NCI-H1048 (cell line): Measurements from ENCODE around the gene ATP11C.
A peak's percentile ranks its signal among the peaks of the same experiment; 100 is the strongest.
"Not testable (repeated sequence)": the region's sequence is repeated elsewhere in the genome, so short reads cannot be mapped to it uniquely, and the experiment has no call there.

ENCODE experiments used
- DNase-seq: peaks from one replicate; lab custom pipeline; 2025; lab: John Stamatoyannopoulos, UW

Gene ATP11C

GRCh38 chrX:139932901-139933796 lies at the start of gene ATP11C:
TSS of gene ATP11C (minus strand) at chrX:139933053. CDS start at chrX:139932042, 1,011 bp downstream.
- peak; percentile 59 for DNase-seq

DNA sequence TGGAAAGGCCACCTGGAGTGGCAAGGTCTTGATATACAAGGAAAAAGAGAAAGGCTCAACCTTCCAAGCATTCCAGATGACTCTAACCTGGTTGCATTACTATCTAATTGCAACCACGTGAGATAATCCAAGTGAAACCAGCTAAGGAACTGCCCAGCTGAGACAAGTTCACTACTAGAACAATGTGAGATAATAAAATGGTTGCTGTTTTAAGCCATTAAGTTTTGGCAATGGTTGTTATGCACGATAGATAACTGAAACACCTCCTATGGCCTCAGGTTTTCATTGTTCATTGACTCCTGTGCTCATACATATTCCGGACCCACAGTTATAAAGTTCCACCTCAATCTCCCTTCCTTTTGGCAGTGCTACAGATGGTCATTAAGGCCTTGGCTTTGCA lies 41.6 kb upstream of the ATP11C start:
- DNase-seq, result no peak

DNA sequence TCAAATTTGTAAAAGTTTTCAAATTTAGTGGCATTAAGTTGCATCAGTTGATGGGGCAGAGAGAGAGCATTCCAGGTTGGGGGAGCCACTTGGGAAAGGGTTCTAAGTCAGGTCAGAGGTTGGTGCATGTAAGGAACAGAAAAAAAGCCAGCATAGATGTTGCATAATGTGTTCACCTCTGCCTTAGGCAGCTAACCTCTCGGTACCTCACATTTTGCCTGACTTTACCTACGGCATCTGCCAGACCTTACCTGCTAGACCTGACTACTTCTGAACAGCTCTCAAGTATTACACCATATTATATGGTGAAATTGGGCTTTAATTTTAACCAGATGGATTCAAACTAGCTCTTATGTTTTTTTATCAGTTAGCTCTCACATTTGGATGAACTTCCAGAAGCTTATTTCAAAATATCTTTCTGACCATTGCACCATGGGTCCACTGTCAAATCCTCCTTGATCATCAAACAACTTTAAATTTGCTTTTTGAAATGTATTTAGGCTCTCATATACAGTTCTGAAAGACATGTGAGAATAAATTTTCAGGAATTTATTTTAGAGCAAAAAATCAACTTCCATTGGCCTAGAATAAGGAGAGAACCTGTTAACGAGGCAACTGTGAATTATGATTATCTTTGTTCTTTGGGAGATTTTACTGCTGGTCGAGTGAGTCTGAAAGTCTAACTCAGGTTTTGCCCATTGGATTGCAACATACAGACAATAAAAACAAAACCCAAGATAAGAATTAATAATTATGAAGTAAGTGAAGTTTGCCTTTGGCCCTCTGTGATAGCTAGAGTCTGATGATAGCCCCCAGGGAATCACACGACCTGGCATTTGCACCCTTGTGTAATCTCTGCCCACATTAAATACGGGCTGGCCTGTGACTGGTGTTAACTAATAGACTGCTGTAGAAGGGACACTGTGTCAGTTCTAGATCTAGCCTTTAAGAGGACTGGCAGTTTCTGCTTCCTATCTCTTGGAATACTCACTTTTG lies 40.1 kb upstream of the ATP11C start:
- no peak for DNase-seq

DNA sequence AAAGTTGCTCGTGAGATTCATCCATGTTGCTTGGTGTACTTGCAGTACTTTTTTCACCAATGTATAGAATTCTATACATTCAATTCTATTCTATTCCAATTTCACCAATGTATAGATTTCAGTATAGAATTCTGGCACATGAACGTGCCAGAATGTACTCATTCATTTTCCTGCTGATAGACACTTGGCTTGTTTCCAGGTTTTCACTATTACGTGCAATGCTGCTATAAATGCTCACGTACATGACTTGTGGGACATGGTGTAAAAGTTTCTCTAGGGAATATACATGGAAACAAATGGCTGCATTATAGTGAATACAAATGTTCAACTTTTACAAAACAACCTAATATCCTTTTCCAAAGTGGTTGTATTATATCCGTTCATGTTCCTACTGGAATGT lies 39.3 kb upstream of the ATP11C start:
- DNase-seq, result no peak

- DNase-seq, result no peak
Observed at GRCh38 chrX:139971394-139971749, 38.5 kb upstream of the ATP11C start.

DNA sequence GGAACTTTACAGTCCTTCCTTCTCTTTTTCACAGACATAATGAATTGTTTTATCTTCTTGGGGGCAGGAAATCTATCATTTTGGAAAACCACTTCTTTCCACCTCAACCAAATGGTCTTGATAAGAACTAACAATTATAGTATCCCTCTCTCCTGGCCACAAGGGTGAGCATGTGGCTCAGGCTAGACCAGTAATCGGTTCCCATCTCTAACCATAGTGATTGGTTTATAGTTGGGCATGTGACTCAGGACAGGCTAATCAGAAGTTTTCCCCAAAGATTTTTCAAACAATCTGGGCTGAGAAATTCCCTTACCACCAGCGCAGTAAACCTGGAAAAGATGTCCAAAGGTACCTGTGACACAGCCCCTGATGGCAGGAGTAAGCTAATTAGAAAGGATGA lies 36.4 kb upstream of the ATP11C start:
- DNase-seq, result no peak

GRCh38 chrX:139967750-139968149 lies 34.9 kb upstream of the ATP11C start:
- DNase-seq, result no peak

- DNase-seq, result no peak
Observed at GRCh38 chrX:139967300-139967699, 34.4 kb upstream of the ATP11C start.

DNA sequence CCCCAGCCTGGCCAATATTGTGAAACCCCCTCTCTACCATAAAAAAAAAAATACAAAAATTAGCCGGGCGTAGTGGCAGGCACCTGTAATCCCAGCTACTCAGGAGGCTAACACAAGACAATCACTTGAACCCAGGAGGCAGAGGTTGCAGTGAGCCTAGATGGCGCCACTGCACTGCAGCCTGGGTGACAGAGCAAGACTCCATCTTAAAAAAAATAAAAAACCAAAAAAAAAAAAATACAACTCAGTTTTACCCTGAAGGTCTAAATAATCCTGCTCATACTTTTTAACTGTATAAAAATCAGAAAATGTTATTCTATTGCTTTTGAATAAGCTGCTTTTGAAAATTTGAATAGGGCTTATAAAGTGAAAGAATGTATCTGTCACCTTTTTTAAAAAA lies 33.3 kb upstream of the ATP11C start:
- not testable (repeated sequence) for DNase-seq

- no peak for DNase-seq
Observed at GRCh38 chrX:139965421-139965820, 32.6 kb upstream of the ATP11C start, which contains the start of gene CXorf66. TSS of gene CXorf66 (minus strand) at chrX:139965521. CDS start at chrX:139965496, 25 bp downstream.

GRCh38 chrX:139961091-139961490 lies 28.2 kb upstream of the ATP11C start:
- not testable (repeated sequence) for DNase-seq

DNA sequence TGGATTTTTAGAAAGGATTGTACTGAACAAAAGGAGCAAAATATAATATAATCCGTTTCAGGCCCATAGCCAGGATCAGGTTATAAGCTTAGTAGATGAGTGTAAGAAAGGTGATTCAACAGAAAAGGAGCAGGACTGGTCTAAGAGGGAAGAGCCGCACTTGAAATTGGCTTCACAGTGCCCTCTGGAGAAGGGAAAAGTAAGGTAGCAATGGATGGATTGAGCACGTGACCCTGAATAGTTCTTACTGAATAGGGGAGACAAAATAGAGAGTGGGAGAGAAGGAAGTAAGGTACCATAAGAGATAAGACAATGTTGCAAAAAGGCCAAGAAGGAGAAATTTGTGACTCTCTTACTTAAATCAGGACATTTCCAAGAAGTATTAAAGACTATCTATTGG lies 16.9 kb upstream of the ATP11C start:
- DNase-seq, result no peak

GRCh38 chrX:139945075-139945474 lies 12.2 kb upstream of the ATP11C start:
- DNase-seq, result no peak

DNA sequence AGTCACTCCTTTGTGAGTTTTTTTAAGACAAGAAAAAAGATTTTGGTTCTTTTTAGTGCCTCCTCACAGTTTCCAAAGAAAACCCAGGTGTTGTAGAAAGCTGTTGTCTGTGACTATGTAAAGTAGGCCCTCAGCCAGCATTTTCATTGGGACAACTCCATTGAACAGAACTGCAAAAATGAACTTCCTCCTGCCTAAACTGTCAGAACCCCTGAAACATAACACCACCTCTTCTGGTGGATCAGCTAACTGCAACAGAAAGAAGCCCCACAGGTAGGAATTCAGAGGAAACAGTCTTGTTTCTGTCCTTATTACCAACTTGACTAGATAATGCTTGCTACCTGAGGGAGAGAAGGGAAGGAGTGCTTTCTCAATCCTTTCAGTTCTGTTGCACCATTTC lies 3.4 kb upstream of the ATP11C start:
- no peak for DNase-seq

GRCh38 chrX:139933904-139934303 lies 1.1 kb upstream of the ATP11C start:
- no peak for DNase-seq

DNA sequence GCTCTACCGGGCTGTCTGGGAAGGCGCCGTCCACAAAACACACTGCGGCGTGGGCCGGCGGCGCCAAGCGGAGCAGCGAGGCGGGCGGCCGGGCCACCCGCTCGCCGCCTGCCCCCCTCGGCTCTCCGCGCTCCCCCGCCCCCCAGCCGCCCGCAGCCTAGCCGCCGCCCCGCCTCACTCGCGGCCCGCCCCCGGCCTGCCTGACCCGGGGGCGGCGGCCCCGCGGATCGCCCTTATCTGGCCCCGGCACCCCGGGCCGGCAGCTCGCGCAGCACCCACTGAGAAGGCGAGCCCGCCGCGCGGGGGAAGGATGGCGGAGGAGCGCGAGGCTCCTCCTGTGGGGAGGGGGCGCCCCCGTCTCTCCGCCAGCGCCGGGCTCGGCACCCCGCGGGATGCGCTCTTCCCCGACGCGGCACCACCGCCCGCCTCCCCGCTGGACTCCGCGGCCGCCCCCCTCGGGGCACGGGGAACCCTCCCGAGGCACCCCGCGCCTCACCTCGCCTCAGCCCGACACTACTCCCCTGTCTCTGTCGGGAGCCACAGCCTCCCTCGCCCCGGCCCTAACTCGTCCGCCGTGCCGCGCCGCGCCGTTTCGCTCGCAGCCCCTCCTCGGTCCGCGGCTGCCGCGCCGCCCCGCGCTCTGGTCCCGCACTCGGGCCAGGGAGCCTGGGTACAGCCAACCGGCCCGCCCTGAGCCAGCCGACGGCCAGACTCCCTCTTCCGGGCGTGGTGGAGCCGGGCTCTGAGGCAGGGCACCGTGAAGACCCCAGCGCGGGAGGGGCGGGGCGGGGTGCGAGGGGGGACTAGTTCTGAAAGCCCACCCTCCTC lies 566 bp downstream of the ATP11C start:
- peak; percentile 56 for DNase-seq

DNA sequence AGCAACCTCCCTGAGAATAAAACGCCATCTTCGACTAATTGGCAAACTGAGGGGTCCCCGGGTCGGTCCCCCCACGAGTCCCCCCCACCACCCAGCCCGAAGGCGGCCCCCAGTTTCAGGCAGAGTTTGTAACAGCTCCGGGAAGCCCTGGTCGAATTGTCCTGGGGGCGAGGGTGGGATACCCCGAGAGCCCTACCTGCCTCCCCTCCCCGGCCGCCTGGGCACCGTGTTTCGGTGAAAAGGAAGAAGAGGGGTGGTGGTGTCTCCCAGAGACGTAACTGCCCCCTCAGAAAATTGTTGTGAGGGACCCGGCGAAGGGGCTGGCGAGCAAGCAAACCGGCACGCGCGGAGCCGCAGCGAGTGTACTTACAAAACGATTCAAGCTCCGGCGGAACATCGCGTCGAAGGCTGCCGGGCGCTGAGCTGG lies 1.2 kb downstream of the ATP11C start:
- no peak for DNase-seq

DNA sequence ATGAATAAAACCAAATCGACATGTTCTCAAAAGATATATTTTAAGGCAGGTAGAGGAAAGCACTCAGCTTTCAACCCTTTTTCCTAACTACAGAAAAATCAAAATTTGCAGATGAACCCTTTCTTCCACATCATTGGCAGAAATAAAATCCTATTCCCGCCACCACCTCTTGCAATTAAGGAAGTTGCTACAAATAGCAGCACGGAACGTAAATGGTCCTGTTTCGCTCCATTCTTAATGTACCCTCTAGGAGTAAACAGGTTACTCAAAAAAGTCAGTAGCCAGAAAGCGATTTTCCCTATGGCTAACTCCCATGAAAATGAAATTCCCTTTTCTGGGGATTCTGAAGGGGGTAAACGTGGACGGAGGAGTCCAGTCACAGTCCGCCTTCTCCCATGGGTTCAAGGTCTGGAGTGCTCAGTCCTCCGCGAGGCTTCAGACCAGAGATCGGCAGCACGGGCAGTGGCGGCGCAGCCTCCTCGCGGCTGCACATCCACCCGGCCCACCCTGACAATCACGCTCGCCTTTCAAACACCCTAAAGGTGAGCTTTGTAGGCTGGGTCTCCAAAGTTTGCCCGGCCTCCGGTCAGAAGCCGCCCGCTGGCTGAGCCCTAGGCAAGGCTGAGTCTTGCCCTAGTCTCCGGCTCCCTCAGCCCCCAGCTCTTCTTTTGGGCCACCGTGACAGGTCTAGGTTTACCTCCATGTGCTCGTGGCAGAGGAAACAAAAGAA lies 1.8 kb downstream of the ATP11C start:
- DNase-seq, result no peak

GRCh38 chrX:139930401-139930800 lies 2.5 kb downstream of the ATP11C start:
- DNase-seq, result no peak

DNA sequence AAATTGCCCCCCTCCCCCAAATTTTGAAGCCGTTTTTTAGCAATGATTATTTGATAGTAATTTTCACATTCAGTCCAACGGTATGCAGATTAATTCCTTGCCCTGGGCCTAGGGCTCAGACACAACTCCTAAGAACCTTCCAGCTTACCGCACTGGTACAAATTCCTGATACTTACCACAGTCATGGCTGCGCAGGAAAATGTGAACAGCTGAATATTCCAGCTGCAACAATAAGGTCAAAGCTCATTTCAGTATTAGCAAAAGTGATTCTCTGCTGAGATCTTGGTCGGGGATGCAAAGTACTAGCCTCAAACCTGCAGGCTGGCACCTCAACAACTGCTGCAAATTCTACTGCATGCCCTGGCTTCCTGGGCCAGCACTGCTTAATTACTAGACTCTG lies 3.0 kb downstream of the ATP11C start:
- DNase-seq, result no peak

- DNase-seq, result no peak
Observed at GRCh38 chrX:139924696-139925095, 8.2 kb downstream of the ATP11C start.
